Measurements from ENCODE around the gene GLIPR1.

Gene GLIPR1

GRCh38 chr12:75480469-75480949, at the start of gene GLIPR1:
Gene GLIPR1, plus strand, starts transcription at chr12:75480755. Its CDS starts 126 bp downstream, at chr12:75480881.
- no peak for TF ChIP-seq CTCF (IDR thresholded peaks at IDR 0.05; ENCODE audit: insufficient read depth, low read length, poor library complexity, severe bottlenecking)
- peak; percentile 70 for DNase-seq (ENCODE audit: extremely low read depth, insufficient read length)
- Histone ChIP-seq H3K4me3 (replicated peaks; ENCODE audit: low read depth, low read length) (peak within 1 kb of the TSS; percentile 69), H3K27me3 (replicated peaks; ENCODE audit: control insufficient read depth, insufficient read depth, low read length) (no peaks in the 10 kb centered on the region), H3K36me3 (ENCODE audit: control insufficient read depth, insufficient read depth, low read length) (no peaks in the 10 kb centered on the region; the same call in 1 of the 2 replicates)

GRCh38 chr12:75432924-75433323, 47.6 kb upstream of the GLIPR1 start:
- no peaks in the 10 kb centered on the region for H3K27me3 ChIP-seq (replicated peaks; ENCODE audit: control insufficient read depth, insufficient read depth, low read length)
- H3K36me3 ChIP-seq (ENCODE audit: control insufficient read depth, insufficient read depth, low read length), result no peaks in the 10 kb centered on the region
- no peak for TF ChIP-seq CTCF (IDR thresholded peaks at IDR 0.05; ENCODE audit: insufficient read depth, low read length, poor library complexity, severe bottlenecking)
- no peak overlapping the region for H3K4me3 ChIP-seq (replicated peaks; ENCODE audit: low read depth, low read length)
- no peak for DNase-seq (ENCODE audit: extremely low read depth, insufficient read length)

- TF ChIP-seq CTCF (IDR thresholded peaks at IDR 0.05; ENCODE audit: insufficient read depth, low read length, poor library complexity, severe bottlenecking), result peak; percentile 60
- DNase-seq (ENCODE audit: extremely low read depth, insufficient read length), result no peak
- H3K4me3 ChIP-seq (replicated peaks; ENCODE audit: low read depth, low read length), result no peak overlapping the region
- no peaks in the 10 kb centered on the region for H3K27me3 ChIP-seq (replicated peaks; ENCODE audit: control insufficient read depth, insufficient read depth, low read length)
- H3K36me3 ChIP-seq (ENCODE audit: control insufficient read depth, insufficient read depth, low read length), result no peaks in the 10 kb centered on the region
Measured at GRCh38 chr12:75437564-75437963, 43.0 kb upstream of the GLIPR1 start.

GRCh38 chr12:75438059-75438754, 42.3 kb upstream of the GLIPR1 start:
- Histone ChIP-seq H3K4me3 (replicated peaks; ENCODE audit: low read depth, low read length) (no peak overlapping the region), H3K36me3 (ENCODE audit: control insufficient read depth, insufficient read depth, low read length) (no peaks in the 10 kb centered on the region), H3K27me3 (replicated peaks; ENCODE audit: control insufficient read depth, insufficient read depth, low read length) (no peaks in the 10 kb centered on the region)
- no peak for TF ChIP-seq CTCF (IDR thresholded peaks at IDR 0.05; ENCODE audit: insufficient read depth, low read length, poor library complexity, severe bottlenecking)
- DNase-seq (ENCODE audit: extremely low read depth, insufficient read length), result no peak

- TF ChIP-seq CTCF (IDR thresholded peaks at IDR 0.05; ENCODE audit: insufficient read depth, low read length, poor library complexity, severe bottlenecking), result no peak
- Histone ChIP-seq H3K4me3 (replicated peaks; ENCODE audit: low read depth, low read length) (no peak overlapping the region), H3K36me3 (ENCODE audit: control insufficient read depth, insufficient read depth, low read length) (no peaks in the 10 kb centered on the region), H3K27me3 (replicated peaks; ENCODE audit: control insufficient read depth, insufficient read depth, low read length) (no peaks in the 10 kb centered on the region)
- DNase-seq (ENCODE audit: extremely low read depth, insufficient read length), result no peak
Measured at GRCh38 chr12:75439048-75439447, 41.5 kb upstream of the GLIPR1 start.
